BJ (cell line): ENCODE results near the gene RTL9. TPM values are rescaled to one million over a fixed set of nuclear protein-coding genes. Genes with fewer than 3 reads are reported as not detected.

Experiments
- CTCF ChIA-PET: fragments of 350-600 bp; formaldehyde crosslinking; extraction: SDS; loops from one replicate; lab custom pipeline; 2021; ENCODE audit warnings: antibody characterized with exemption, inconsistent platforms; lab: Yijun Ruan, JAX
- POLR2A ChIA-PET: fragments of 300-600 bp; sonication (Branson Sonifier 250); formaldehyde crosslinking; extraction: SDS; loops from one replicate; lab custom pipeline; 2021; ENCODE audit warnings: antibody characterized with exemption; lab: Charles Lee
- DNase-seq: peaks from one replicate; pipeline ENCODE4 v3.0.0-alpha.2; 2011; ENCODE audit warnings: low read depth
- H3K27me3 ChIP-seq: 2 replicates; pipeline ENCODE4 v1.6.0; 2011; ENCODE audit warnings: low read length; ENCODE audit not compliant: control insufficient read depth, insufficient read depth
- H3K36me3 ChIP-seq: 2 replicates; pipeline ENCODE4 v1.5.1; 2011; ENCODE audit warnings: low read length; ENCODE audit not compliant: control insufficient read depth, insufficient read depth
- H3K4me3 ChIP-seq: 2 replicates; pipeline ENCODE4 v1.5.1; 2011; ENCODE audit warnings: low read depth, mild to moderate bottlenecking, control low read depth, low read length
- polyA plus RNA-seq: library from polyadenylated mRNA; depleted of rRNA; stranded (reverse); fragments of >200 nt; gene quantifications from 2 replicates; pipeline ENCODE4 v1.2.3, GENCODE V29; 2011
- TF ChIP-seq, protein P1 (sequence below): IDR thresholded peaks from 2 replicates; pipeline ENCODE4 v1.5.1; 2011; ENCODE audit warnings: low read depth, mild to moderate bottlenecking, control low read depth, inconsistent platforms, low read length, moderate library complexity; ENCODE audit not compliant: insufficient read depth

Gene RTL9
- polyA plus RNA-seq, 1 experiment = 0.16 TPM

DNA sequence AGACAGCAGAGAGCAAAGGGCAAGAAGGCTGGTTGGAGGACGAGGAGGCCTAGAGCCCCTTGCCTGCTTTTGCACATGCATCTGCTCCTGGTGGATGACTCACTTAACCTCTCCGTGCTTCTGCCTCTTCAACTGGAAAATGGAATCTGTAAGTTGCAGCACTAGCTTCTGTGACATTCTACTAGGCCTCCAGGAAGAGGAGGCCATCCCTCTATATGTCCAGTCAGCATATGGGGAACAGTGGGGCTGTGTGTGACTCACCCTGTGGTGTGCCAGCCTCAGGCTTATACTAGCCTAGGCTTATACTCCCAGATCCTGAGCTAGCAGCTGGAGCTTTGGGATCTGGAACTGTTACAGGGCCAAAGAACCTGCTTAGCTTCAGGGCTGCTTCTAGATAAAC is 36.0 kb downstream of the RTL9 start:
- Histone ChIP-seq H3K27me3 (no peaks in the 10 kb centered on the region), H3K4me3 (no peak overlapping the region), H3K36me3 (no peaks in the 10 kb centered on the region)
- CTCF ChIA-PET = no interaction called here
- TF ChIP-seq, protein P1, sequence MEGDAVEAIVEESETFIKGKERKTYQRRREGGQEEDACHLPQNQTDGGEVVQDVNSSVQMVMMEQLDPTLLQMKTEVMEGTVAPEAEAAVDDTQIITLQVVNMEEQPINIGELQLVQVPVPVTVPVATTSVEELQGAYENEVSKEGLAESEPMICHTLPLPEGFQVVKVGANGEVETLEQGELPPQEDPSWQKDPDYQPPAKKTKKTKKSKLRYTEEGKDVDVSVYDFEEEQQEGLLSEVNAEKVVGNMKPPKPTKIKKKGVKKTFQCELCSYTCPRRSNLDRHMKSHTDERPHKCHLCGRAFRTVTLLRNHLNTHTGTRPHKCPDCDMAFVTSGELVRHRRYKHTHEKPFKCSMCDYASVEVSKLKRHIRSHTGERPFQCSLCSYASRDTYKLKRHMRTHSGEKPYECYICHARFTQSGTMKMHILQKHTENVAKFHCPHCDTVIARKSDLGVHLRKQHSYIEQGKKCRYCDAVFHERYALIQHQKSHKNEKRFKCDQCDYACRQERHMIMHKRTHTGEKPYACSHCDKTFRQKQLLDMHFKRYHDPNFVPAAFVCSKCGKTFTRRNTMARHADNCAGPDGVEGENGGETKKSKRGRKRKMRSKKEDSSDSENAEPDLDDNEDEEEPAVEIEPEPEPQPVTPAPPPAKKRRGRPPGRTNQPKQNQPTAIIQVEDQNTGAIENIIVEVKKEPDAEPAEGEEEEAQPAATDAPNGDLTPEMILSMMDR = no peak
- POLR2A ChIA-PET = no interaction called here
- DNase-seq = no peak

DNA sequence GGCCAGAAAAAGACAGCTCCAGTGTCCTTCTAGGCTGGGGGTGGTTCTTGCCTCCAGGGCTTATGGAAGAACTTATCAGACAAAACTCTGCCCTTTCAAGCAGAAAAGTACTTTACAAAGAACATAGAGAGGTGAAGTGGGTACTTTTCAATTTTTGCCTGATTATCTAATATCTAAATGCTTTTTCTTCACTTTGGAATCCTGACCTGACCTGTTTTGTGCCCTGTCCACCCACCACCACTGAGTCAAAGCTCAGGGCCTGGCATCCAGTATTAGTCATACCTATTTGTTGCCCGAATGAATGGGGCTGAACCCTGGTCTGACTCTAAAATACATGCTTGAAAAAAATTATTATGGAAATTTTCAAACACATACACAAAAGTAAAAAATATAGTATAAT is 37.2 kb downstream of the RTL9 start:
- Histone ChIP-seq H3K4me3 (no peak overlapping the region), H3K27me3 (no peaks in the 10 kb centered on the region), H3K36me3 (no peaks in the 10 kb centered on the region)
- TF ChIP-seq, protein P1 = no peak
- POLR2A ChIA-PET = no interaction called here
- CTCF ChIA-PET = interaction anchor here (1.5 kb wide), 1 partner anchor 17 kb away, joined by 3 read pairs; no protein-coding TSS in a partner anchor
- DNase-seq = no peak

DNA sequence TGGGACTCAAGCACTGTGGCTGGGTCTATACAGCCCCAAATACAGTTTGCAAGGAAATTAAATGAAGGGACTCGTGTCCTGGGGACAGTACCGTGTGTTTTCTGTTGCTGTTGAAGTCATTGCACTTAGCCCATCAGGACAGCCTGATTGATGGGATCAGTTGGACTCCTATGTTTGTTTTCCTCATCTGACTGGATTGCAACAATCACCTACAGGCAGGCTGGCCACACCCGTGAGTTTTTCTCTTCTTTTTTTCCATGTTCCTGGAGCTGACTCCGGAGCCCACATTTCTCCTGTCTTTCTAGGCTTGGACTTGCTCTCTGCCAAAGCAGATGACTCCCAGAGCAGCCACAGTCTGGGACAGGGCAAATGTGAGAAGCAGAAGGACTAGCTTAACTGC is 38.1 kb downstream of the RTL9 start:
- Histone ChIP-seq H3K27me3 (no peaks in the 10 kb centered on the region), H3K4me3 (no peak overlapping the region), H3K36me3 (no peaks in the 10 kb centered on the region)
- TF ChIP-seq, protein P1 = no peak
- ChIA-PET CTCF (interaction anchor here (1.5 kb wide), 1 partner anchor 16 kb away, joined by 3 read pairs; no protein-coding TSS in a partner anchor), POLR2A (no interaction called here)
- DNase-seq = no peak

DNA sequence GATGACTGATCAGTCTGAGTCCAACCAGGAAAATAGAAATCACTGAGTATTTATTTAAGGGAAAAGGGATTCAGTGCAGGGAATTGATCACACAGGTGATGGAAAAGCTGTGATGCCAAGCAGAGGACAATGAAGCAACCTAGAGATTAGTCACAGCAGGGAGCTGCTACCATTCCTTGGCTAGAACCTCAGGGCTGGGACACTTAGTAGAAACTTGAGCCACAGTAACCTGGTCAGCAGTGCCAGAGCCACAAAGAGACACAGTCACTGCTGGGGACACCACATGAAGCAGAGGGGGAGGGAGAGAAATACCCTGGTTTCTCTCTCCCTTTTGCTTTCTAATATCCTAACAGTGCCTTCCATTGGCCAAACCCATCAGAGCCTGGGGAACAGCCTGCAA is 38.7 kb downstream of the RTL9 start:
- no peak overlapping the region for H3K4me3 ChIP-seq
- no peak for DNase-seq
- CTCF ChIA-PET = interaction anchor here (1.5 kb wide), 1 partner anchor 15 kb away, joined by 3 read pairs; no protein-coding TSS in a partner anchor
- no peaks in the 10 kb centered on the region for H3K36me3 ChIP-seq
- no peaks in the 10 kb centered on the region for H3K27me3 ChIP-seq
- POLR2A ChIA-PET = no interaction called here
- TF ChIP-seq, protein P1 = no peak

DNA sequence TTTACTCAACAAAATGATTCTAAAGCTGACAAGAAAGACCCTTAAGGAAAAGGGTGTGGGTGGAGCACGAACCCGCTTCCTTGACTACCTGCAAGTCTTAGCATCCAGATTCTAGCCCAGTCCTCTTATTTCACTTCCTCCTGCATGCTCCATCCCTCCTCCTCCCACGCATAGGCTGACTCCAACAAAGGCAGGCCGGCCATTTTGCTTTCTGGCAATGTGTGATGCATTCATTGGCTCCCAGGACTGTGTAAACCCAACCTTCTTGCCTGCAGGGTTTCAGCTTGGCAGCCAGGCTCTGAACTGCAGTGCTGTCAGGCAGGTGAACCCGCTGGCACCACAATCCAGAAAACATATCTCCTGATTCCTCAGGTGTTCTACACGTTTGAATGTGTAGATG is 39.3 kb downstream of the RTL9 start:
- DNase-seq = no peak
- H3K4me3 ChIP-seq = no peak overlapping the region
- H3K36me3 ChIP-seq = no peaks in the 10 kb centered on the region
- POLR2A ChIA-PET = no interaction called here
- TF ChIP-seq, protein P1 = no peak
- CTCF ChIA-PET = no interaction called here
- no peaks in the 10 kb centered on the region for H3K27me3 ChIP-seq
